Stimulated activated naive CD8-positive, alpha-beta T cell treated with anti-CD3 and anti-CD28 coated beads, Interleukin-15, Interleukin-2, amounts not matched to agents 100 ng/mL and 50 ng/mL, for 24 hours (primary cell): Measurements from ENCODE around the gene TTLL5.

Experiments used
- H3K27ac Mint-ChIP-seq: one replicate; pipeline ENCODE4 v1.8.0; 2021; ENCODE audit warnings: mild to moderate bottlenecking, mixed read lengths
- H3K27me3 Mint-ChIP-seq: one replicate; pipeline ENCODE4 v1.8.0; 2021; ENCODE audit warnings: mixed read lengths
- H3K36me3 Mint-ChIP-seq: one replicate; pipeline ENCODE4 v1.8.0; 2021; ENCODE audit warnings: low read depth, mixed read lengths
- H3K4me1 Mint-ChIP-seq: one replicate; pipeline ENCODE4 v1.8.0; 2021; ENCODE audit warnings: low read depth, mixed read lengths
- H3K4me3 Mint-ChIP-seq: one replicate; pipeline ENCODE4 v1.8.0; 2021; ENCODE audit warnings: mild to moderate bottlenecking, mixed read lengths
- H3K9me3 Mint-ChIP-seq: one replicate; pipeline ENCODE4 v1.8.0; 2021; ENCODE audit warnings: mixed read lengths

Gene TTLL5

DNA sequence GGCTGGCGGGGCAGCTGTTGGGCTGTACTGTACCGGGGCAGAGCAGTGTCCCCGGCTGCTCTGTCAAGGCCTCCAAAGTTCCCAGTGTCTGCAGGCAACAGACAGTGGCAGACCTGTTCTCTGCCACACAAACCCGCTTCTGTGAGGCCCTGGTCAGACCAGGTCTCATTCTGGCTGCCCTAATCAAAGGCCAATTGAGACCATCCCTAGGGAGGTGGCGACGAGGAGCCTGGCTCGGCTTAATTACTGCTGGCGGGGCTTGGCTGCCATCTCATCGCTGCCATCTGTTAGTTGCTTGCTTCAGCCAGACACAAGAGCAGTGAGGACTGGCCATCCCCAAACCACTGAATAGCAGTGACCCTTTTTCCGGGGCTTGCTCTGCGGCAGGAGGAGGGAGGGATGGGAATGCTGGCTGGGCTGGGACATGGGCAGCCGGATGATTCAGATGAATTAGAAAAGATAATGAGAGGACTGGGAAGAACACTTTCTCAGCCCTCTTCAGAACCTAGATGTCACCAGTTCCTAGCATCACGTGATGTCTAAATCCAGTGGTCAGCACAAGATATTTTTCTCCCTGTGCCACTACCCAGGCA lies 24.9 kb upstream of the TTLL5 start:
- no peaks in the 10 kb centered on the region for H3K4me1 Mint-ChIP-seq
- no peak overlapping the region for H3K27ac Mint-ChIP-seq
- no peaks in the 10 kb centered on the region for H3K27me3 Mint-ChIP-seq
- H3K4me3 Mint-ChIP-seq = no peak overlapping the region
- no peaks in the 10 kb centered on the region for H3K36me3 Mint-ChIP-seq
- no peaks in the 10 kb centered on the region for H3K9me3 Mint-ChIP-seq

DNA sequence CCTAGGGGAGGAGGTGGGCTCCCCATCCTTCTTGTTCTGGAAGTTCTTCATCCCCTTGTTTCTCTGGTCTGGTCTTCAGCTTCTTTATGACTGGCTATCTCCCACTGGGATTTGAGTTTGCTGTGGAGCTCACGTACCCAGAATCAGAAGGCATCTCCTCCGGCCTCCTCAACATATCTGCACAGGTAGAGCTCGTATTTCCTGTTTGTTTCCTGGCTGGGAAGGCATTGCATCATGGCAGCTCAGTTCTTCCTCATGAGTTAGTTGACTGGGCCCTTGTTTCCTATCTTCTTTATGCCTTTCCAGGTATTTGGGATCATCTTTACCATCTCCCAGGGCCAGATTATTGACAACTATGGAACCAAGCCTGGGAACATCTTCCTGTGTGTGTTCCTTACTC lies 20.2 kb upstream of the TTLL5 start:
- H3K27ac Mint-ChIP-seq = no peak overlapping the region
- H3K9me3 Mint-ChIP-seq = no peaks in the 10 kb centered on the region
- H3K4me3 Mint-ChIP-seq = no peak overlapping the region
- H3K36me3 Mint-ChIP-seq = peaks cover 4% of the 10 kb centered on the region
- H3K27me3 Mint-ChIP-seq = no peaks in the 10 kb centered on the region
- no peaks in the 10 kb centered on the region for H3K4me1 Mint-ChIP-seq

DNA sequence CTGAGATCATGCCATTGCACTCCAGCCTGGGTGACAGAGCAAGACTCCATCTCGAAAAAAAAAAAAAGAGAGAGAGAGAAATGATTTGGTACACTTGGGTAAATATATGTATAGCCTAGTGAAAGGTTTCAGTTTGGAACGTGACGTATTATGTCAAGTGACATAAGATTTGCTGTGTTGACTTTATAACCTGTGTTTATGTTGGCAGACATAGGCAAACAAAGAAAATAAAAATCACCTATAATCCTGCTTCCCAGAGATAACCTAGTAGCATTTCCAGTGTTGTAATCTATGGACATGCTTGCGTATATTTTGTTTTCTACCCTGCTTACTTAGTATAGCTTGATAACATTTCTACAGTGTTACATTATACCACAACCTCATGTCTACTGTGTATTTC lies 17.1 kb upstream of the TTLL5 start:
- Mint-ChIP-seq H3K4me1 (no peaks in the 10 kb centered on the region), H3K4me3 (no peak overlapping the region), H3K27ac (no peak overlapping the region), H3K27me3 (no peaks in the 10 kb centered on the region), H3K36me3 (peaks cover 16% of the 10 kb centered on the region), H3K9me3 (no peaks in the 10 kb centered on the region)

DNA sequence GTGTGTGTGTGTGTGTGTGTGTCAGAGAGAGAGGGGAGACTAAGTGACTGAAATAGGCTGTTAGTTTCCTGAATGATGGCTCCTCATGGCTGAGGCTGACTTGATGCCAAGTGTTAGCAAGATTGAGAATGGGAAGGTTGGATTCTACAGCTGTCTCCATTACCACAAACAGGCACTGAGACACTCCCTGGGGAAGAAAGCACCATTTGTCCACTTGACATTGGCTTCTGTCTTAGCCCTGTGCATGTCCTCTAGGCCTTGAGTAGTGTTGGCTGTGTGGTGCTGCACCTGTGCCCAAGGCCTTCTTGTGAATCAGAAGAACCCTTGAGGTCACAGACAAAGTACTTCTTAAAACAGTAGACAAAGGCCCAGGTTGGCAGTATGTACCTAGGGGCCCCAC lies 16.0 kb upstream of the TTLL5 start:
- Mint-ChIP-seq H3K27ac (no peak overlapping the region), H3K4me1 (no peaks in the 10 kb centered on the region), H3K27me3 (no peaks in the 10 kb centered on the region), H3K9me3 (no peaks in the 10 kb centered on the region), H3K4me3 (no peak overlapping the region), H3K36me3 (peaks cover 26% of the 10 kb centered on the region)

DNA sequence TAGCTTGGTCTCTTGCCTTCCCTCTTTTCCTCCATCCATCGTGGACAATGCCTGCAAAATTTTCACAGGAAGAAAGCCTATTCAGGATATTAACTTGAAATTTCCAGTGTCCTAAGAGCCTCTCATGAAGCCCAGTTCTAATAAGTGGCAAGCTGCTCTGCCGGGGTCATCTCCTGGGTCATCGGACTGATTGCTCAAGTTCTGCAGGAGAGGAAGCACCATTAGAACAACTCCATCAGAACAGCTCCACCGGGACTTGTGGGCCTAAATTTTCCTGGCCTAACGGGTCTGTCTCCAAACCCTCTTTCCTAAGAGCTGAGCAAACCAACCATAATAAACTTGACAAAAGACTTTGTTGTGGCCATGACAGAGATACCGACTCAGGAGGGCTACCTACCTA lies 14.3 kb upstream of the TTLL5 start:
- Mint-ChIP-seq H3K9me3 (no peaks in the 10 kb centered on the region), H3K36me3 (peaks cover 39% of the 10 kb centered on the region), H3K27ac (no peak overlapping the region), H3K4me1 (no peaks in the 10 kb centered on the region), H3K27me3 (no peaks in the 10 kb centered on the region), H3K4me3 (no peak overlapping the region)

DNA sequence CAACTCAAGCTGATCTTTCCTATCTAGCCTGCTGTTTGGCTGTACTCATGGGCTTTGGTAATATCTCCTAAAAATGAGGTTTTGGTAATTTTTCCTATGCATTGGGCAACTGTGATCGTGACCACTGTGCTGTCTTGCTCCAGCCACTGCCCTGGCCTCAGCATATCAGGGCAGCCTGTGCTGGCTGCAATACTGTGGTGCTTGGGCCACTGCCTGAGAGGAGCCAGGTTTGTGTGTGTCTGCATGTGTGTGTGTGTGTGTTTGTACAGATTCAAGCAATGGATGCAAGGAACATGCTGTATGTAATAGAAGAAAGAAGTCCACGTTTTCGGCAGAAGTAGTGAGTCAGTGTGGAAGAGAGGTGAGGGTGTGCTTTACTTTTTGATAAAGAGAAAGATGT lies 13.4 kb upstream of the TTLL5 start:
- H3K36me3 Mint-ChIP-seq = peaks cover 44% of the 10 kb centered on the region
- no peak overlapping the region for H3K4me3 Mint-ChIP-seq
- H3K4me1 Mint-ChIP-seq = no peaks in the 10 kb centered on the region
- H3K27me3 Mint-ChIP-seq = no peaks in the 10 kb centered on the region
- H3K9me3 Mint-ChIP-seq = no peaks in the 10 kb centered on the region
- H3K27ac Mint-ChIP-seq = peak overlapping the region; percentile 31

DNA sequence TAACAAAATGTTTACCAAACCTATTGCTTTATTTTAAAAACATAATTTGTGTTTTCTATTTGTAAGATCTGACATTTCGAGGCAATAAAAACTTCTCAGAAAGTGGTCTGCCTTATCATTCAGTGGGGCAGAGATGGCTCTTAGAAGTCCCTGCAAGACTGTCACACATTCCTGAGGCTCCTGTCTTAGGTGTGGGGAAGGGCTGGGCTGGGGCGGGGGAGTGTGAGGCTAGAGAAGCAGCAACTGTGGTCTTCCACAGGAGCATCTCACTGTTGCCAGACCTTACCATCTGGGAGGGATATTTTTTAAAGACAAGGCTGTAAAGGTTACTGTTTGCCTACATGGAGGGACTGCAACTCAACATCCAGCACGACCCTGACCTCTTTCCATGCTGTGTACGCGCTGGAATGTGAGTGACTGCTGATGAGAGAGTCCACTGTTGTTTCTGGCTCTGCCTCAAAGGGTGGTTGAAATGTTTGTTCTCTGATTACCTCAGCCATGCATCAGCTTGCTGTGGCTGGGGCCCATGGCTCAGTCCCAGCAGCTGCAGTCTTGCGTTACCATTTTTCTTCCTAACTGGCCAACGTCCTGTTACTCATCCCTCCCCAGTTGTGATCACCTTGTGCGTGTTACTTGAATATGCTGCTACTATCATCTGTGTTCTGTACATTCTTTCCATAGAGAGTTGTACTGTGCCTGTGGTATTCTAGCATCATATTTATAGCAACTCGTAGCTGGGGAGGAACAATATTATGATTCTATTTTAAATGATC lies 12.8 kb upstream of the TTLL5 start:
- H3K4me3 Mint-ChIP-seq = no peak overlapping the region
- H3K9me3 Mint-ChIP-seq = no peaks in the 10 kb centered on the region
- no peaks in the 10 kb centered on the region for H3K4me1 Mint-ChIP-seq
- no peaks in the 10 kb centered on the region for H3K27me3 Mint-ChIP-seq
- H3K36me3 Mint-ChIP-seq = peaks cover 50% of the 10 kb centered on the region
- H3K27ac Mint-ChIP-seq = no peak overlapping the region

DNA sequence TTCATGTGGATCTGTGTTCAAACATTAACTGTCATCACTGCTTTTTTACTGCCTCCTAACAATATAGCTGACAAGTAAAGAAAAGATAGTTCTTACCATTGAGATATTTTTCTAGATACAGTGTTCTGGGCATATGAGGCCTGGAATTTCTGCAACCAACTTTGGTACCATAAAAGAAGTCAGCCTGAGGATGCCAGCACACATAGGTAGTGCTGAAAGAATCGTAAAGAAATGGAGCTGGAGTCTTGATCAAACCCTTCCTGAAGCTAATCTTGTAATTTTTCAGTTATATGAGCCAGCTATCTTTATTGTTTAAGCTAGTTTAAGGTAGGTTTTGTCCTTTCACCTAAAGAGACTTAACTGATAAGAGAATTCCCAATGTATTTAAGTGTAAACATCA lies 11.7 kb upstream of the TTLL5 start:
- no peaks in the 10 kb centered on the region for H3K4me1 Mint-ChIP-seq
- H3K27ac Mint-ChIP-seq = no peak overlapping the region
- no peaks in the 10 kb centered on the region for H3K27me3 Mint-ChIP-seq
- H3K4me3 Mint-ChIP-seq = no peak overlapping the region
- no peaks in the 10 kb centered on the region for H3K9me3 Mint-ChIP-seq
- H3K36me3 Mint-ChIP-seq = peaks cover 52% of the 10 kb centered on the region

DNA sequence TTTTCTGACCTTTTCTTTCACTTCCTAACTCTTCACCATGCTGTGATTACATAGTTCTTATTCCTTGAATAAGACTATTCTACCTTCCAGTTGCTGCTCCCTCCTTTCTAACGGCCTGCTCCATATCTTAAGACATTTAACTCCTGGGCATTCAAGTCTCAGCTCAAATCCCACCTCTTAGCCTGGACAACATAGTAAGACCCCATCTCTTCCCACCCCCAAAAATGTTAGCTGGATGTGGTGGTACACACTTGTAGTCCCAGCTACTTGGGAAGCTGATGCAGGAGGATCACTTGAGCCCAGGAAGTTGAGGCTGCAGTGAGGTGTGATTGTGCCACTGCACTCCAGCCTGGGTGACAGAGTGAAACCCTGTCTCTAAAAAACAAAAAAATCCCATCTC lies 11.3 kb upstream of the TTLL5 start:
- H3K36me3 Mint-ChIP-seq = peaks cover 52% of the 10 kb centered on the region
- no peaks in the 10 kb centered on the region for H3K4me1 Mint-ChIP-seq
- H3K4me3 Mint-ChIP-seq = no peak overlapping the region
- H3K9me3 Mint-ChIP-seq = no peaks in the 10 kb centered on the region
- H3K27me3 Mint-ChIP-seq = no peaks in the 10 kb centered on the region
- H3K27ac Mint-ChIP-seq = no peak overlapping the region

DNA sequence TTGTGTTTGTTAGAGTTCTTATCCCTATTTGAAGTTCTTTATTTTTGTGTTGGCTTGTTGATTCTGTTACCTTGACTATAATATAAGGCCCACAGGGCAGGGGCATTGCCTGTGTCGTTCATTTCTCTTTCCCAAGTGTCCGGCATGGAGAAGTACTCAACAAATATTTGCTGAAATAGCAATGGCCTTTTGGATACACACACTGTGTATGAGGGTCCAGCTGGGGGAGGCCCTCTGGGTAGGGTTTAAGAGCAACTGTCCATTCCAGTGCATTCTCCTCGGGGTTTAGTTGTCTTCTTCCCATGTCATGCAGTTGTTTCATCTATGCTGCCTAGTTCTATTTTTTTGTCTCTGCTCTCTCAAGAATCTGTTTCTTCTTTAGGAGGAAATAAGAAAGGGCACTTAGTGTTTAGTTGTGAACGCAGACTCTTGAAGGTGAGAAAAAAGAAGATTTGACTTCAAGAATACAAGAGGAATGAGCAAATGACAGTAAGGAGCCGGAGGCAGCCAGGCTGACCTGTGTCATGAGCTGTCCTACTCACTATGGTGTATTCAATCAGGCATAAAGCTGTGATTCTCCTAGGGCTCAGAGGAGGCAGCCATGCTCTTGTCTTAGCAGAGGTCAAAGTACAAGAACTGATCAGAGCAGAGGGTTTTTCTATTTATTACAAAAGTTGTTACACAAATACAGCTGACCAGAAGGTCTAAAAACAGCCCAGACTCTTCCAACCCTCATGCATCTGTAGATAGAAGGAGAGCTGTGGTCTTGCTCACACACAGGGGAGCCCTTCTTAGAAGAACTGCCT lies 10.6 kb upstream of the TTLL5 start:
- Mint-ChIP-seq H3K36me3 (peaks cover 52% of the 10 kb centered on the region), H3K27ac (no peak overlapping the region)

DNA sequence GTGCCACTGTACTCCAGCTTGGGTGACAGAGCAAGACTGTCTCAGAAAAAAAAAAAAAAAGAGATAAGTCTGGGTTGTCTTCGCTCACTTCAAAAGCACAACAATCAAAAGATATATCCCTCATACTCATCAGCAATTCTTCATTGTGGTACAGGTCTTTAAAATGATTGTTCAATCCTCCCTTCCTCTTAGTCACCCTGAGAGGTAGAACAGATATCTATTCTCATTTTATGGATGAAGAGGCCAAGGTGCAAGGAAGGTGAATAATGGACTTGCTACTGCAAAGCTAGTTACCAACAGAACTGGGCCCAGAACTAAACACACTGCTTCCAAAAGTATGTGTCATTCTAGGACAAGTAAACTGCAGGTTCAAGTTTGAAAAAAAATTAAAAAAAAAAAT lies 7.5 kb upstream of the TTLL5 start:
- peaks cover 41% of the 10 kb centered on the region for H3K36me3 Mint-ChIP-seq
- no peaks in the 10 kb centered on the region for H3K27me3 Mint-ChIP-seq

More for the DNA sequence above, 10.6 kb upstream of the TTLL5 start:
- H3K4me1 Mint-ChIP-seq = no peaks in the 10 kb centered on the region
- H3K27me3 Mint-ChIP-seq = no peaks in the 10 kb centered on the region
- H3K4me3 Mint-ChIP-seq = no peak overlapping the region
- no peaks in the 10 kb centered on the region for H3K9me3 Mint-ChIP-seq

DNA sequence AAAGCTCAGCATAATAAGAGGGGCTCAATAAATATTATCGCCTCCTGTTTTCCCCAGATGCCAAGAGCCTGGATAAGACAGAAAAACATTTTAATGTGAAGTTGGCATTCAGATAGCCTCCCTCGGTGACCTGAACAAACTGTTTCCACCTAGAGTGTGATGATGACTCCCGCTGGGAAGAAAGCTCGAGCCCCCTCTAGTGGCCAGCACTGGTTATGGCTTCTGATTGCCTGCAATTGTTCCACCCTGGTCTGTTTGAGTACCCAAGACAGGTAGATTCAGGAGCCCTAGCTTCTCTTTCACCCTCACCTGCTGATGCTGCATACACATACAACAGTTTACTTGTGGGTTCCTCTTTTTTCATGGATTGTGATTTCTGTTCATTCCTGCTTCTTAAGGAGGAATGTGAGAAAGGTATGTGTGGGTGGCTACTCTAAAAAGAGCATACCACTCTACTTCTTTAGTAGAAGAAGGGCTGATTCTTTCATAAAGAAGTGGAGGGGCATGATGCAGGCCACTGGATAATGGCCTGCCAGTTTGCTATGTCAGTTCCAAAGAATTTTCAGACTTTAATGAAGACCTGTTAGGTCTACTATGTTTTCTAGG lies 6.8 kb upstream of the TTLL5 start:
- no peaks in the 10 kb centered on the region for H3K27me3 Mint-ChIP-seq
- H3K27ac Mint-ChIP-seq = no peak overlapping the region
- H3K36me3 Mint-ChIP-seq = peaks cover 38% of the 10 kb centered on the region
- H3K4me3 Mint-ChIP-seq = no peak overlapping the region
- no peaks in the 10 kb centered on the region for H3K4me1 Mint-ChIP-seq
- no peaks in the 10 kb centered on the region for H3K9me3 Mint-ChIP-seq

More for the DNA sequence above, 7.5 kb upstream of the TTLL5 start:
- Mint-ChIP-seq H3K4me1 (no peaks in the 10 kb centered on the region), H3K27ac (no peak overlapping the region), H3K9me3 (no peaks in the 10 kb centered on the region), H3K4me3 (no peak overlapping the region)

DNA sequence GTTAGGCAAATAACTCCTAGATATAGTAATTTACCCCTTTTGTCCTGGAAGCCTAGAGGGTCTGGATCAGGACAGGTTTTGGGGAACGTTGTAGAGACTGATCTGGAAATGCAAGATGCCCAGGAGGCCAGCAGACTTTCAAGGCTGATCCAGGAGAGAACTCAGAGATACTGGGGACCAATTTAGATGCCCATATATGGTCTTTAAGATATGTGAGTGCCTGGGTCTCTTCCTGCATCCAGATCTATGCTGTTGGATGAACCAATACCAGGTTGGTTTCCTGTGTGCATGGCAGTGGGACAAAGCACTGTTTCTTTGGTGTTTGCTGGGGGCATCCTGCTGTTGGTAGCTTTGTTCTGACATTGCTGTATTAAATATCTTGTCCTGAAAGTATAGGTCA lies 5.8 kb upstream of the TTLL5 start:
- Mint-ChIP-seq H3K36me3 (peaks cover 28% of the 10 kb centered on the region), H3K4me3 (no peak overlapping the region), H3K9me3 (no peaks in the 10 kb centered on the region), H3K27me3 (no peaks in the 10 kb centered on the region), H3K4me1 (peaks cover 8% of the 10 kb centered on the region), H3K27ac (no peak overlapping the region)

DNA sequence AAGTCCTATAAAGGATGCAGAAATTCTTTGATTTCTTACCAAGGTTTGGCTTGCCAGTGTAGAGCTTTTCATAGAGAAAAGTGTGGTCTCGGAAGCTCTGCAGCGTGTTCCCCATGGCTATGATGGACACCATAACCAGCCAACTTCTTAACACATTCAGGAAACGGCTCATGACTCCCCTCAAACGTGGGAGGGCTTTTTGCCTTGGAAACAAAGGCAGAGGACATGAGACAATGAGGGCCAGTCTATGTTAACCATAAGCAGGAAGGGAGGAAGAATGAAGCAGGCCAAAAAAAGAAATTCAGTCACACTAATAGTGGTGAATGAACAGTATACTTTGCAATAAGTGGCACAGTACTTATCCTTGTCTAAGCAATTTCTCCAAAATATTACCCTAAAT lies 3.7 kb upstream of the TTLL5 start:
- Mint-ChIP-seq H3K36me3 (peaks cover 12% of the 10 kb centered on the region), H3K27ac (peak overlapping the region; percentile 36), H3K4me1 (peaks cover 24% of the 10 kb centered on the region), H3K27me3 (no peaks in the 10 kb centered on the region), H3K9me3 (no peaks in the 10 kb centered on the region), H3K4me3 (no peak overlapping the region)

DNA sequence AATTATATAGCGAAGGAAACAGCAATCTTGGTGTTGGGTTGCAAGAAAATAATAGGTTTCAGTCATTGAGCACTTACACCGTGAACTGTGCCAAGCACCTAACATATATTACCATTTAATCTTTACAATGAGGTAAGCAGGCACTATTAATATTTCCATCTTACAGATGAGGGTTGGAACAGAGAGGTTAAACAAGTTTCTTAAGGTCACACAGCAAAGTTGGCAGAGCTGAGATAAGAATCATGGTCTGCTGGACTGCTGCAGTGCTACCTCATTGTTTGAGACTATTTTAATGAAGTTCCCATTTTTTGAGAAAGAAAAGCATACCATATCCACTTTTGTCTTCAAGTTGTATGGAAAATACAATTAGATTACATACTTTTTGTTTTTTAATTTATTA lies 2.1 kb upstream of the TTLL5 start:
- Mint-ChIP-seq H3K4me1 (peaks cover 34% of the 10 kb centered on the region), H3K36me3 (peaks cover 7% of the 10 kb centered on the region), H3K27me3 (no peaks in the 10 kb centered on the region), H3K9me3 (no peaks in the 10 kb centered on the region), H3K4me3 (no peak overlapping the region), H3K27ac (no peak overlapping the region)
